K562 (cell line): ENCODE results near the gene RFESD. TPM values are rescaled to one million over a fixed set of nuclear protein-coding genes. Genes with fewer than 3 reads are reported as not detected.

Experiments used
- ATAC-seq: fragments of 200-7000 bp; cut with Tn5 transposase; 3 replicates; pipeline ENCODE4 v1.9.1; 2020; ENCODE audit warnings: moderate library complexity
- BruUV-seq: library from RNA; stranded (reverse); fragments of 400-500 nt; replicated peaks from 2 replicates; lab custom pipeline; 2021; lab: Mats Ljungman, UMichigan
- CTCF ChIA-PET: fragments of 300-600 bp; formaldehyde crosslinking; extraction: SDS; loops from one replicate; lab custom pipeline; 2021; ENCODE audit warnings: low intra/inter-chr PET ratio; lab: Yijun Ruan, JAX
- POLR2A ChIA-PET: fragments of 300-600, 350-650 bp; sonication (Branson Sonifier 250); formaldehyde crosslinking; extraction: SDS; loops from one replicate; lab custom pipeline; 2021; ENCODE audit warnings: antibody characterized with exemption, inconsistent platforms; lab: Yijun Ruan, JAX
- DNase-seq, 4 experiments: peaks; one replicate each; pipeline versions ENCODE4 v3.0.0 to v3.0.0-alpha.2; 2011 to 2018; ENCODE audit warnings: low spot score in 3 of 4, mixed read lengths in 3 of 4; ENCODE audit errors: extremely low read depth in 1 of 4
- FAIRE-seq: peaks from 2 replicates; lab custom pipeline; 2011; peaks lifted over from hg19 to GRCh38; lab: Jason Lieb, UNC
- H2AFZ ChIP-seq: 2 replicates; pipeline ENCODE4 v1.6.0; 2011; ENCODE audit warnings: low read depth, low read length, control low read depth, inconsistent platforms
- H3K27ac ChIP-seq: fragments of 200-600 bp; 3 replicates; pipeline ENCODE4 v1.8.0; 2011; ENCODE audit warnings: low read depth, mild to moderate bottlenecking, control low read depth, inconsistent platforms, low read length, moderate library complexity, mixed read lengths; ENCODE audit errors: extremely low read depth
- H3K27me3 ChIP-seq, 2 experiments: fragments of 300-600 bp in 1 of 2; 2 replicates in 1 of 2; 3 replicates in 1 of 2; pipeline versions ENCODE4 v1.6.0 to v1.8.0; 2011; ENCODE audit warnings: inconsistent platforms in 2 of 2, low read length in 2 of 2, mild to moderate bottlenecking in 1 of 2, mixed read lengths in 1 of 2, moderate library complexity in 1 of 2; ENCODE audit not compliant: control insufficient read depth in 2 of 2, insufficient read depth in 2 of 2
- H3K36me3 ChIP-seq: fragments of 300-600 bp; 3 replicates; pipeline ENCODE4 v1.8.0; 2011; ENCODE audit warnings: mild to moderate bottlenecking, low read length, inconsistent platforms; ENCODE audit not compliant: control insufficient read depth, insufficient read depth
- H3K4me1 ChIP-seq, 2 experiments: fragments of 200-600 bp in 1 of 2; replicated peaks in 1 of 2; 2 replicates in 1 of 2; 3 replicates in 1 of 2; pipeline versions ENCODE4 v1.5.1 to v1.8.0; 2011; ENCODE audit warnings: inconsistent platforms in 2 of 2, low read length in 2 of 2, mild to moderate bottlenecking in 1 of 2, mixed read lengths in 1 of 2, moderate library complexity in 1 of 2; ENCODE audit not compliant: control insufficient read depth in 2 of 2, insufficient read depth in 2 of 2
- H3K4me2 ChIP-seq: 2 replicates; pipeline ENCODE4 v1.6.1; 2011; ENCODE audit warnings: low read length, control low read depth, inconsistent platforms, mixed read lengths; ENCODE audit not compliant: insufficient read depth
- H3K4me3 ChIP-seq: fragments of 200-600 bp; sonication (generic), shearing (Covaris generic); 2 replicates; pipeline ENCODE4 v1.5.1; 2016; ENCODE audit warnings: control low read depth, inconsistent platforms
- H3K79me2 ChIP-seq: fragments of 200-600 bp; 3 replicates; pipeline ENCODE4 v1.8.0; 2011; ENCODE audit warnings: low read length, inconsistent platforms; ENCODE audit not compliant: control insufficient read depth, insufficient read depth
- H3K9ac ChIP-seq, 2 experiments: 2 replicates each; pipeline versions ENCODE4 v1.6.0 to v1.6.1; 2011; ENCODE audit warnings: low read depth in 2 of 2, low read length in 2 of 2, control low read depth in 1 of 2, inconsistent platforms in 1 of 2, mild to moderate bottlenecking in 1 of 2, mixed read lengths in 1 of 2; ENCODE audit not compliant: insufficient read depth in 1 of 2
- H3K9me1 ChIP-seq: one replicate; pipeline ENCODE4 v1.6.0; 2011; ENCODE audit warnings: inconsistent platforms, mild to moderate bottlenecking, low read length, moderate library complexity; ENCODE audit not compliant: control insufficient read depth, insufficient read depth
- H3K9me3 ChIP-seq: replicated peaks from 2 replicates; pipeline ENCODE4 v1.5.1; 2011; ENCODE audit warnings: low read depth, low read length, inconsistent platforms; ENCODE audit not compliant: control insufficient read depth, insufficient read depth
- H4K20me1 ChIP-seq: replicated peaks from 2 replicates; pipeline ENCODE4 v1.6.1; 2011; ENCODE audit warnings: low read length, inconsistent platforms, mixed read lengths; ENCODE audit not compliant: control insufficient read depth, insufficient read depth
- GABPA ChIP-seq: fragments of 200-800 bp; sonication (Bioruptor generic); conservative IDR thresholded peaks from 2 replicates; pipeline ENCODE4 v1.6.1; 2016; ENCODE audit warnings: low read depth, missing genetic modification characterization, missing compliant biosample characterization
- KAT8 ChIP-seq: fragments of 450-650 bp; IDR thresholded peaks from 2 replicates; pipeline ENCODE4 v1.6.1; 2016; ENCODE audit warnings: low read depth, mild to moderate bottlenecking
- LCOR ChIP-seq: sonication (generic); formaldehyde crosslinking; IDR thresholded peaks from 2 replicates; pipeline ENCODE4 v1.8.0; 2022; ENCODE audit warnings: mild to moderate bottlenecking, missing genetic modification reagents
- MYNN ChIP-seq, 2 experiments: sonication (generic); formaldehyde crosslinking in 1 of 2; IDR thresholded peaks; 2 replicates each; pipeline versions ENCODE4 v1.5.0 to v1.6.1; 2016 to 2020; ENCODE audit warnings: antibody characterized with exemption in 1 of 2, missing genetic modification reagents in 1 of 2
- NR2C2 ChIP-seq, 2 experiments: fragments of 200-800 bp in 1 of 2; sonication (Bioruptor generic) in 1 of 2; sonication (generic) in 1 of 2; formaldehyde crosslinking in 1 of 2; IDR thresholded peaks; 2 replicates each; pipeline versions ENCODE4 v1.6.1 to v1.8.0; 2016 to 2022; ENCODE audit warnings: mild to moderate bottlenecking in 1 of 2, missing compliant biosample characterization in 1 of 2, missing genetic modification characterization in 1 of 2, missing genetic modification reagents in 1 of 2
- PML ChIP-seq: IDR thresholded peaks from 2 replicates; pipeline ENCODE4 v1.6.1; 2012; ENCODE audit warnings: low read length, inconsistent platforms
- STAG1 ChIP-seq: sonication (generic); formaldehyde crosslinking; IDR thresholded peaks from 2 replicates; pipeline ENCODE4 v1.5.0; 2020; ENCODE audit warnings: missing genetic modification reagents, borderline replicate concordance
- TEAD2 ChIP-seq: fragments of 450-650 bp; IDR thresholded peaks from 2 replicates; pipeline ENCODE4 v1.6.1; 2016; ENCODE audit warnings: missing genetic modification characterization, control low read depth, missing compliant biosample characterization
- in situ Hi-C: fragments of 300-500 bp; cut with MboI; formaldehyde crosslinking; loops from 4 replicates; pipeline ENCODE4 v1.15.0; 2018; ENCODE audit warnings: inconsistent platforms, mixed read lengths
- intact Hi-C: fragments of 100-400 bp; cut with micrococcal nuclease; formaldehyde crosslinking; loops from 2 replicates; pipeline ENCODE4 v1.14.2; 2022
- polyA plus RNA-seq, 8 experiments: library from polyadenylated mRNA; depleted of rRNA in 4 of 8; stranded (reverse) in 5 of 8; unstranded in 3 of 8; fragments of >200 nt; fragmentation: Nextera tagmentation in 2 of 8; fragmentation: Illumina TruSeq in 1 of 8; extraction: Ambion mirVana in 2 of 8; extraction: Trizol in 1 of 8; gene quantifications; 2 replicates each; pipeline versions ENCODE4 v1.2.1 to v1.2.3, GENCODE V29; 2011 to 2014; ENCODE audit warnings: inconsistent platforms in 1 of 8, missing spikeins in 1 of 8
- total RNA-seq, 7 experiments: library from RNA; depleted of rRNA in 6 of 7; stranded (reverse); fragments of >200 nt in 6 of 7; fragmentation: Illumina TruSeq in 2 of 7; extraction: Trizol in 2 of 7; gene quantifications; 2 replicates each; pipeline versions ENCODE4 v1.2.1 to v1.2.3, GENCODE V29; 2011 to 2021; ENCODE audit warnings: low replicate concordance in 1 of 7
- TF ChIP-seq, protein P1 (sequence below): sonication (generic); formaldehyde crosslinking; IDR thresholded peaks from 2 replicates; pipeline ENCODE4 v1.8.0; 2022; ENCODE audit warnings: missing genetic modification reagents, mild to moderate bottlenecking, borderline replicate concordance
- TF ChIP-seq, protein P2 (sequence below): fragments of 450-650 bp; IDR thresholded peaks from 2 replicates; pipeline ENCODE4 v1.6.1; 2016

RFESD gene
- total and polyA plus RNA-seq, 9 of the 15 experiments (the other 6 are each of a cell fraction or from before 2014, with no cell fraction given) = 62.3 to 600 (median 140) TPM

DNA sequence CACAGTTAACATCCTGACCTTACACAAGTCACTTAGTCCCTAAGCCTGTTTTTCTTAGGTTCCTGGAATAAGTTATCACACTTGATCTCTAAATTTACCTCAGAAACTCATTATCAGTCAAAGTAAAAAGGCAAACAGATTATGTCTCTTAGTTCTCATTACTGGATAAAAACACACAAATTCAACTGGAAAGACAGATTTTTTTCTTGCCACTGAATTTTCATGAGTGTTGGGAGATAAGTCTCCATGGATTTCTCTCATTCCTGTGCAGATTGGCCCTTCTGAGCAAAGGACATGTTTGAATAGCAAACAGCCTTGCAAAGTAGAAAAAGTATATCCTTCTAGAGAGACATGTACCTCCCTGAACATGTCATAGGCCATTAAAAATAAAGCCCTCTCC, 26.1 kb downstream of the RFESD start:
- CTCF ChIA-PET = no interaction called here
- DNase-seq = no peak
- H3K9ac ChIP-seq = no peak overlapping the region
- no peak overlapping the region for H3K4me2 ChIP-seq
- no TSS peak for BruUV-seq
- no peaks in the 10 kb centered on the region for H3K9me3 ChIP-seq
- intact Hi-C loops (no loop called here), in situ Hi-C loops (no loop called here)
- ATAC-seq = no peak
- H3K27ac ChIP-seq = no peak overlapping the region
- H3K4me3 ChIP-seq = no peak overlapping the region
- no peak for FAIRE-seq
- no peak overlapping the region for H2AFZ ChIP-seq
- no peaks in the 10 kb centered on the region for H3K79me2 ChIP-seq
- no peaks in the 10 kb centered on the region for H3K27me3 ChIP-seq
- POLR2A ChIA-PET = interaction anchor here (2.8 kb wide), 1 partner anchor 58 kb away, joined by 14 read pairs; the partner anchor contains the start of gene RHOBTB3
- H3K9me1 ChIP-seq = no peaks in the 10 kb centered on the region
- TF ChIP-seq GABPA (tag) = no peak
- TF ChIP-seq TEAD2 (tag) = no peak
- TF ChIP-seq MYNN (IDR thresholded peaks at IDR 0.05) = no peak
- TF ChIP-seq MYNN (CRISPR knock-in tag; IDR thresholded peaks at IDR 0.05) = no peak
- TF ChIP-seq, protein P1, sequence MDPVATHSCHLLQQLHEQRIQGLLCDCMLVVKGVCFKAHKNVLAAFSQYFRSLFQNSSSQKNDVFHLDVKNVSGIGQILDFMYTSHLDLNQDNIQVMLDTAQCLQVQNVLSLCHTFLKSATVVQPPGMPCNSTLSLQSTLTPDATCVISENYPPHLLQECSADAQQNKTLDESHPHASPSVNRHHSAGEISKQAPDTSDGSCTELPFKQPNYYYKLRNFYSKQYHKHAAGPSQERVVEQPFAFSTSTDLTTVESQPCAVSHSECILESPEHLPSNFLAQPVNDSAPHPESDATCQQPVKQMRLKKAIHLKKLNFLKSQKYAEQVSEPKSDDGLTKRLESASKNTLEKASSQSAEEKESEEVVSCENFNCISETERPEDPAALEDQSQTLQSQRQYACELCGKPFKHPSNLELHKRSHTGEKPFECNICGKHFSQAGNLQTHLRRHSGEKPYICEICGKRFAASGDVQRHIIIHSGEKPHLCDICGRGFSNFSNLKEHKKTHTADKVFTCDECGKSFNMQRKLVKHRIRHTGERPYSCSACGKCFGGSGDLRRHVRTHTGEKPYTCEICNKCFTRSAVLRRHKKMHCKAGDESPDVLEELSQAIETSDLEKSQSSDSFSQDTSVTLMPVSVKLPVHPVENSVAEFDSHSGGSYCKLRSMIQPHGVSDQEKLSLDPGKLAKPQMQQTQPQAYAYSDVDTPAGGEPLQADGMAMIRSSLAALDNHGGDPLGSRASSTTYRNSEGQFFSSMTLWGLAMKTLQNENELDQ = no peak
- no peak for TF ChIP-seq KAT8
- TF ChIP-seq STAG1 (CRISPR knock-in tag) = no peak
- no peak for TF ChIP-seq NR2C2 (CRISPR knock-in tag; IDR thresholded peaks at IDR 0.05)
- TF ChIP-seq NR2C2 (tag; IDR thresholded peaks at IDR 0.05) = no peak
- TF ChIP-seq LCOR (CRISPR knock-in tag) = no peak
- TF ChIP-seq, protein P2, sequence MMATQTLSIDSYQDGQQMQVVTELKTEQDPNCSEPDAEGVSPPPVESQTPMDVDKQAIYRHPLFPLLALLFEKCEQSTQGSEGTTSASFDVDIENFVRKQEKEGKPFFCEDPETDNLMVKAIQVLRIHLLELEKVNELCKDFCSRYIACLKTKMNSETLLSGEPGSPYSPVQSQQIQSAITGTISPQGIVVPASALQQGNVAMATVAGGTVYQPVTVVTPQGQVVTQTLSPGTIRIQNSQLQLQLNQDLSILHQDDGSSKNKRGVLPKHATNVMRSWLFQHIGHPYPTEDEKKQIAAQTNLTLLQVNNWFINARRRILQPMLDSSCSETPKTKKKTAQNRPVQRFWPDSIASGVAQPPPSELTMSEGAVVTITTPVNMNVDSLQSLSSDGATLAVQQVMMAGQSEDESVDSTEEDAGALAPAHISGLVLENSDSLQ = no peak
- no peak for TF ChIP-seq PML
- no peaks in the 10 kb centered on the region; the same call in 2 of the 3 replicates for H3K36me3 ChIP-seq
- H4K20me1 ChIP-seq = no peaks in the 10 kb centered on the region
- H3K4me1 ChIP-seq = peaks cover 3 to 23% of the 10 kb centered on the region in 2 experiments; a peak in 3 of 5 replicates
